ENCODE results near the gene ATF7IP2.
"Not testable (repeated sequence)": the region's sequence is repeated elsewhere in the genome, so short reads cannot be mapped to it uniquely, and the experiment has no call there.

The ATF7IP2 gene

DNA sequence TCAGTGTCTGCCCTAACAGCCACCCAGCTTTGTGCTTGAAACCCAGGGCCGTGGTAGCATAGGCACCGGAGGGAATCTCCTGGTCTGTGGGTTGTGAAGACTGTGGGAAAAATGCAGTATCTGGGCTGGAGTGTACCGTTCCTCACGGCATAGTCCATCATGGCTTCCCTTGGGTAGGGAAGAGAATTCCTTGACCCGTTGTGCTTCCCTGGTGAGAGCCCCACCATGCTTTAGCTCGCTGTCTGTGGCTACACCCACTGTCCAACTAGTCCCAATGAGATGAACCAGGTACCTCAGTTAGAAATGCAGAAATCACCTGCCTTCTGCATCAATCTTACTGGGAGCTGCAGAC lies 67.3 kb downstream of the ATF7IP2 start:
- no peak for DNase-seq

DNA sequence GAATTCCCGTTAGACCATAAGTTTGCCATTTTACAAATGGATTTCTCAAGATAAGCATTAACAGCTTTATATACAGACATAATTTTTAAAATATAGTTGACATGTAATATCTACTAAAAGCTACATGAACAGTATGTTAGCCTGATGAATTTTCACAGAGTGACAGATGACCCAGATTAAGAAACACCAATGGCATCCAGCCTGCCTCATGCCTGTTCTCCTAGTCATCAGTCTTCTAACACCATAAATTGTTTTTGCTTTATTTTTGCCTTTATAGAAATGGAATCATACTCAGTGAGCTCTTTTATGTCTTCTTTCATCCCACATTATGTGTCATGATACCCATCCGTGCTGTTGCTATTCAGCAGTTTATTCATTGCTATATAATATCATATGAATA lies 80.0 kb downstream of the ATF7IP2 start:
- no peak for DNase-seq

DNA sequence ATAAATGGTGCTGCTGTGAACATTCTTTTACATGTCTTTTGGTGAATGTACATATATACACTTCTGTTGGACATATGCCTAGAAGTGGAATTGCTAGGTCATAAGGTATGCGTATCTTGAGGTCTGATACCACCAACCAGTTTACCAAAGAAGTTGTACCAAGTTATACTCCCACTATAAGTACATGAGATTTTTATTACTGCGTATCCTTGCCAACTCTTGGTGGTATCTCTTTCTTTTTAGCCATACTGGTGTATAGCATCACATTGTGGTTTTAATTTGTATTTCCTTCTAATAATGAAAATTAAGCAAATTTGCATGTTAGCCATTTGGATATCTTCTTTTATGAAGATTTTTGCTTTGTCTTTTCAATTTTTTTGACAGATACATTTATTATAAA lies 80.5 kb downstream of the ATF7IP2 start:
- no peak for DNase-seq

DNA sequence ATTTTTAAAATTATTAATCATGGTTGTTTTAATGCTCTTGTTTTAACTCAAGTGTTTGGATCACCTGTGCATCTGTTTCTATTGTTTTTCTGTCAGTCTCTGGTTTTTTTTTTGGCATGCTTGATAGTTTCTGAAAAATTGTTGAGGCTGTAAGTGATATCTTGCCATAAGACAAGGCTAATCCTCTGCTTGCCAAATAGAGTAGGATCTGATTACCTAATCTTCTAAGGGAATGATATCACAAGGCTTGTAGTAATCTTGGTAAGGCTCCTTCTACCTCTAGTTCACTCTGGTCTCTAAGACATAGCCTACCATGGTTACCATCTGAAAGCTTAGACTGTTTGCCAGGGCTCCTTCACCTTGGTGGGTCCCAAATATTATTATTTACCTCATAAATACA lies 81.0 kb downstream of the ATF7IP2 start:
- DNase-seq: no peak

DNA sequence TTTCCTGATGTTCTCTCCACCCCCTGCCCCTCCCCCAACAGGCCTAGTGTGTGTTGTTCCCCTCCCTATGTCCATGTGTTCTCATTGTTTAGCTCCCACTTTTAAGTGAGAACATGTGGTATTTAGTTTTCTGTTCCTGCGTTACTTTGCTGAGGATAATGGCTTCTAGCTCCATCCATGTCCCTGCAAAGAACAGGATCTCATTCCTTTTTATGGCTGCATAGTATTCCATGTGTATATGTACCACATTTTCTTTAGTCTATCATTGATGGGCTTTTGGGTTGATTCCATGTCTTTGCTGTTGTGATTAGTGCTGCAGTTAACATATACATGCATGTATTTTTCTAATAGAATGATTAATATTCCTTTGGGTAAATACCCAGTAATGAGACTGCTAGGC lies 90.8 kb downstream of the ATF7IP2 start:
- DNase-seq: not testable (repeated sequence)

DNA sequence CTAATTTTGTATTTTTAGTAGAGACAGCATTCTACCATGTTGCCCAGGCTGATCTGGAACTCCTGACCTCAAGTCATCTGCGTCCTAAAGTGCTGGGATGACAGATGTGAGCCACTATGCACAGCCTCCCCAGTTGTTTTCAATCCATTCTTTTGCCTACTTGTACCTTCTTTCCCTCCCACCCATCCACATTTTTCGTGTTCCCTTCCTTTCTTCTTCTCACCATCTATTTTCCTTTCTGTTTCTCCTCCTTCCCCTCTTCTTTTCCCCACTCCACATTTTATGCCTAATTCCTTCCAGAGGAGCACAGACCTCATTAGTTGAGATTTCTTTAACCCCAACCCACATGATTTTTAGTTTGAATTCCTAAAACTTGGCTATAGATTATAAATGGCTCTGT lies 94.3 kb downstream of the ATF7IP2 start:
- no peak for DNase-seq

DNA sequence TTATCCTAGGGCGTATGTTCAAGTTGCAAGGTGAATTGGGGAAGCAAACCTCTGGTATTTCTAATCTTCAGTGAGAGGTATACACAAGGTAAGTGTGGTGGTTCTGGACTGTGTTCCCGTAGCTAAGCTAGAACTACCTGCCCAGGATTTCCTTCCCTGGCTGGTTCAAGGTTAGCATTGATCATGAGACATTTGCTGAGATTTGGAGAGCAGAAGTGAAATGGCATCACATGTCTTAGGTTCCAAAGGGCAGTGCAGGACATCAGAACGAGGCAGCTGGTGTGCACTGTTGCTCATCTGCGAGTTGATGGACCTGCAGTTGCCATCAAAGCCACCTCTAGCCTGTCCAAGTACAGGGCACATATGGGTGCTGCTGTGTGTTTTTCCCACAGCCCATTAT lies 99.3 kb downstream of the ATF7IP2 start:
- DNase-seq: no peak

DNA sequence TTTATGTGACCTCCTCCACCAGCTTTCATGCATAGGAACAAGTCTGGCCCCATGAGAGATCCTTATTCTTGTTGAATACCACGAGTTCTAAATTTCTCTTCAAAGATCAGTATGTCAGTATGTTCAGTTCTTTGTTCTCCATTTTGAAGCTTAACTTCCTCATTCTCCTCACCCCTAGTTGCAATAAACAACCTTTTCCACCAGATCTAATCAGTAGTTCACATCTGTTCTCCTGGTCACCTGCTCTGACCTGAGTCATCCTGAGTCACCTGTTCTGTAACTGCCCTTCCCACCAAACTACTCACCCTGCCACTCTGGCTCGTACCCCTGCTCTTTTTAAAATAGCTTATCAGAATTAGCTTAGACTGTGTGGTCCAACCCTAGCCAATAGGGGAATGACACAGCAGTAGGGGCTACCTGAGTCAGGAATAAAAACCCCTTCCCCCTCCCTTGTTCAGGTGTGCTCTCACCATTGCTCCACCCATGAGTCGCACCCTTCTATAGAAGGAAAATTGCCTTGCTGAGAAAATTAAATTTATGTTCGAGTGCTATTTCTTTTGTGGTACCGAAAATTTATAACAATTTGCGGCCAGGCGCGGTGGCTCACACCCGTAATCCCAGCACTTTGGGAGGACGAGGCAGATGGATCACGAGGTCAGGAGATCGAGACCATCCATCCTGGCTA lies 100.0 kb downstream of the ATF7IP2 start:
- no peak for DNase-seq

DNA sequence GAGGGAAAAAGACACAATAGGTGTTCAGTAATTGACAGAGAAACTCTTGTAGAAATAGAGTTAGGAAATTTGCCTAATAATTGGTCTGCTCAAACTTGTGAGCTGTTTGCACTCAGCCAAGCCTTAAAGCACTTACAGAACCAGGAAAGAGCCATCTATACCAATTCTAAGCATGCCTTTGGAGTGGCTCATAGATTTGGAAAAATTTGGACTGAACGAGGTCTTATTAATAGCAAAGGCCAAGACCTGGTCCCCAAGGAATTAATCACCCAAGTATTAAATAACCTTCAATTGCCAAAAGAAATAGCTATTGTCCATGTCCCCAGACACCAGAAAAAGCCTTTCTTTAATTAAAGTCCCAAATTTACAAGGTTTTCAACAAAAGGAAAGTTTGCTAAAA lies 104.3 kb downstream of the ATF7IP2 start:
- no peak for DNase-seq

DNA sequence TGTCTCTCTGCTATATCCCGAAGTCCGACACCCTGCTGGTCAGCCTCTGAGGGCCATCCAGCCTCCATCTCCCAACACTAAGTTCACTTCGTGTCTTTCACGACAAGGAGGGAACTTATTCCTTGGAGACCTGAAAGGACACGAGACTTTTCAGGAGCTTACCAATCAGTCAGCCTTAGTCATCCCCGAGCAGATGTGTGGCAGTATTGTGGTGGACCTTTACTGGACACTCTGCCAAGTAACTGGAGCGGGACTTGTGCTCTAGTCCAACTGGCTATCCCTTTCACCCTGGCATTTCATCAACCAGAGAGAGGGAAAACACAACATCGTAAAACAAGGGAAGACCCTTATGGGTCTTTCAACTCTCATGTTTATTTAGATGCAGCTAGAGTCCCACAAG lies 107.4 kb downstream of the ATF7IP2 start:
- no peak for DNase-seq

DNA sequence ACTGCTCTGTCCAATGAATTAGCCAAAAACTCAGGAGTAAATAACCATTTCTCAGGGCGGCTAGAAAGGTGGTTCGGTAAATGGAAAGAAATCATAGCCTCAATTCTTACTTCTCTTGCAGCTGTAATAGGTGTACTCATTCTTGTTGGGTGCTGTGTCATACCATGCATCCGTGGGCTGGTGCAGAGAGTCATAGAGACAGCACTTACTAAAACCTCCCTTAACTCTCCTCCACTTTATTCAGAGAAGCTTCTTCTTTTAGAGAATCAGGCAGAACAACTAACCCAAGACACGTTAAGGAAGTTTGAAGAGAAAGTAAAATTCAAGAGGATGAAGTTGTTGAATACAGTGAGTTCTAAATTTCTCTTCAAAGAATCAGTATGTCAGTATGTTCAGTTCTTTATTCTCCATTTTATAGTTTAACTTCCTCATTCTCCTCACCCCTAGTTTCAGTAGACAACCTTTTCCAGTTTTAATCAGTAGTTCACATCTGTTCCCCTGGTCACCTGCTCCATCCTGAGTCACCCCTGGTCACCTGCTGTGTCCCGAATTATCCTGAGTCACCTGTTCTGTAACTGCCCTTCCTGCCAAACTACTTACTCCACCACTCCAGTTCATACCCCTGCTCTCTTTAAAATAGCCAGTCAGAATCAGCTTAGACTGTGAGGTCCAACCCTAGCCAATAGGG lies 108.6 kb downstream of the ATF7IP2 start:
- DNase-seq: no peak

DNA sequence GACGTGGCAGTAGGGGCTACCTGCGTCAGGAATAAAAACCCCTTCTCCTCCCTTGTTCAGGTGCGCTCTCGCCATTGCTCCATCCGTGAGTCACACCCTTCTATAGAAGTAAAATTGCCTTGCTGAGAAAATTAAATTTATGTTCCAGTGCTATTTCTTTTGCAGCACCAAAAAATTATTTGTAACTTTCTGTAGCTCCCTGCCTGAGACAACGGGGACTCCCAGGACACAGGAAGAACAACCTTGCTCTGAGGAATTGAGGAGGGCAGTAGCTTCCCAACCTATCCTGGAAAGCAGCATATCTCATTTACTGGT lies 109.1 kb downstream of the ATF7IP2 start:
- no peak for DNase-seq

DNA sequence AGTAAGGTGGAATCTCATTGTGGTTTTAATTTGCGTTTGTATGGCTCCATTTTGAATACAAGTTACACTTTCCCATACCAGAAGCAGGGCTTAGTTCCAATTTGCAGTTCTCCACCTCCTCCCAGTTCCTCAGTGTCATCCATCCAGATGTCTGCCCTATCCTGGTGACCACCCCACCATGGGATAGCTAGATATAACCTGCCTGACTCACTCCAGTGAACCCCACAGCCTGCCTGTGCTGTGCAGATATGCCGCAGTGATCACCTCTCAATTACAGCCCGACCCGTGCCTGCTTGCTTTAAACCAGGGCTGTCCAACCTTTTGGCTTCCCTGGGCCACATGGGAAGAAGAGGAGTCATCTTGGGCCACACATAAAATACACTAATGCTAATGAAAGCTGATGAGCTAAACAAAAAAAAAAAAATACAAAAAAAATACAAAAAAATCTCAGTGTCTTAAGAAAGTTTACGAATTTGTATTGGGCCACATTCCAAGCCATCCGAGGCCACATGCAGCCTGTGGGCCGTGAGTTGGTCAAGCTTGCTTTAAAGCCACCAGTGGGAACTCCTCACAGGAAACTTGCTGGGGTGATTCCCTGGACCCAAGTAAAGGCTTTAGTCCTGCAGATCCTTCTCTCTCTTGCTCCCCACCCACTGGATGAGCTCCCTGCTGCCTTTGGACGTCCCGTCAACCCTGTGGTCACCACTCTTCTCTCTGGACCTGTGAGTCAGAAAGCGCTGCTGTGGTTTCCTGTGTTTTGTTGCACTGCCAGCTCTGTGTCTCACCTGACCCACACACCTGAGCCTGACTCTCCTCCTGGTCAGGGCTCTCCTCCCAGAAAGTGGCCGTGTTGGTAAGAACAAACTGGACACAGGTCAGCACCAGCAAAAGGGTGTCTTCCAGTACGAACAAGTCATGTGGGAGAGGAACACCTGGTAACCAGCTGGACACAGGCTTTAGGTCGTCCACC lies 111.6 kb downstream of the ATF7IP2 start:
- DNase-seq: no peak

DNA sequence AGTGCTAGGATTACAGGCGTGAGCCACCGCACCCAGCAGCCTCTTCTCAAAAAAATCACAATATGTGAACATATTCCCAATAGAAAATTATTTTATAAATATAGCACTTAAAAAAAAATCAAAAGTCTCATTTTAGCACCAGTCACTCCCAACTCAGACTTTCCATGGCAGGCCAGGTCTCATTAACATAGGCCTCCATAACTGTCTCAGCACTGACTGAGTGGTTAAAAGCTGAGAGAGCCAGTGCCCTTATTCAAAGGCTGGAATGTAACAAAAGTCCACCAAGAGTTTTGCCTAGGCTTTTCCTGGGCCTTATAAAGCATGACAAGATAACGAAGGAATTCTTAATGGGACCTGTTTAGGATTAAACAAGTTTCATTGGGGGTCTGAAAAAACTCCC lies 114.7 kb downstream of the ATF7IP2 start:
- DNase-seq: no peak

DNA sequence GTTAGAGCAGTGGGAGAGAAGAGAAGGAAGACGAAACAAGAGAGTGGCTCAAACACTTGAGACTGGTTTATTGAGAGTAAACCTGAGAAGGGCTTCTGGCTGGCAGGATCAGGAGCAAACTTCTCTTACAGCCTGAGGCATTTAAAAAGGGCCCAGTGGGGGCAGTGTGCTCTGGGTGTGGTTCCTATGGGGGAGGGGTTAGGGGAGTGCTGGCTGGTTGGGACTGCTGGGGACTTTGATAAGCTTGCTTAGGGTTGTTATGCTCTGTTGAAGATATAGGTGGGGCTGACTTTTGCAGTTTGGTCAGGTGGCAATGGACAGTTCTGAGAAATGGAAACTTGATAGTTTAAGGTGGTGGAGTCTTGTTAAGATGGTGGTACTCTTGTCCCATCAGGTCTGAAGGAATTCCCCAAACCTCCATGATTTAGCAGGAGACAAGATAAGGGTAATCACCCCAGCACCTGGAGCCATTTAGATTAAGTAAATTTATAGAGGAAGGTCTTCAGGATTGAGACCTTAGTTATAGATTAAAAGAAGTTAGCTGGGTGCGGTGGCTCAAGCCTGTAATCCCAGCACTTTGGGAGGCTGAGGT lies 115.3 kb downstream of the ATF7IP2 start:
- no peak for DNase-seq

DNA sequence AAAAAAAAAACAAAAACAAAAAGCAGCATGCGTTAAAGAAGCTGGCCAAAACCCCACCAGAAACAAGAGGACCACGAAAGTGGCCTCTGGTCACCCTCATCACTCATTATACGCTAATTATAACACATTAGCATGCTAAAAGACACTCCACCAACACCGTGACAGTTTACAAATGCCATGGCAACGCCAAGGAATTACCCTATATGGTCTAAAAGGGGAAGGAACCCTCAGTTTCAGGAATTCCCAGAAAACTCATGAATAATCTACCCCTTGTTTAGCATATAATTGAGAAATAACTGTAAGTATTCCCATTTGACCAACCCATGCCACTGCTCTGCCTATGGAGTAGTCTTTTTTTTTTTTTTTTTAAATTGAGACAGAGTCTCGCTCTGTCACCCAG lies 116.9 kb downstream of the ATF7IP2 start:
- DNase-seq: no peak

DNA sequence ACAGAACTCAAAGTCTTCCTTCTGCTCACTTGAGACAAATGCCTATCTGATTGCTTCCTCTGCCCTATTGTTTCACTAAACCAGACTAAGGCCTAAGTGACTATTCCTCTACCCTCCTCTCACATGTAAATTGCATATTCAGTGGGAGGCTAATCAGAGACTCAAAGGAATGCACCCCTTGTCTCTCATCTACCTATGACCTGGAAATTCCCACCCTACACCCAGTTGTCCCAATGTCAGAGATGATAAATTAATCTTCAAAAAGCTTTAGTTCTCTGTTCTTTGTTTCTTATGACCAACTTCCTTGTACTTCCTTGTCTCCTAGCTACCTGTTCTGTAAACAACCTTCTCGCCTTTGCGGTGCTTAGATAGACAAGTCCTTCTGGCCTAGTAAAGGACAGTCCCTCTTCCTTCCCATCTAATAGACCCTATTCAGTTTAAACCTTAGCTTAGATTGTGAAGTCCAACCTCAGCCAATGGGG lies 118.6 kb downstream of the ATF7IP2 start:
- DNase-seq: no peak

DNA sequence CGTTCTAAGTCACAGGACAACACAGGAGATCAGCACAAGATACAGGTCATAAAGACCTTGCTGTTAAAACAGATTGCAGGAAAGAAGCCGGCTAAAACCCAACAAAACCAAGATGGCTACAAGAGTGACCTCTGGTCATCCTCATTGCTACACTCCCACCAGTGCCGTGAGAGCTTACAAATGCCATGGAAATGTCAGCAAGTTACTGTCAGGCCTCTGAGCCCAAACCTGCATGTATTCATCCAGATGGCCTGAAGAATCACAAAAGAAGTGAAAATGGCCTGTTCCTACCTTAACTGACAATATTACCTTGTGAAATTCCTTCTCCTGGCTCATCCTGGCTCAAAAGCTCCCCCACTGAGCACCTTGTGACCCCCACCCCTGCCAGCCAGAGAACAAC lies 119.4 kb downstream of the ATF7IP2 start:
- DNase-seq: not testable (repeated sequence)

DNA sequence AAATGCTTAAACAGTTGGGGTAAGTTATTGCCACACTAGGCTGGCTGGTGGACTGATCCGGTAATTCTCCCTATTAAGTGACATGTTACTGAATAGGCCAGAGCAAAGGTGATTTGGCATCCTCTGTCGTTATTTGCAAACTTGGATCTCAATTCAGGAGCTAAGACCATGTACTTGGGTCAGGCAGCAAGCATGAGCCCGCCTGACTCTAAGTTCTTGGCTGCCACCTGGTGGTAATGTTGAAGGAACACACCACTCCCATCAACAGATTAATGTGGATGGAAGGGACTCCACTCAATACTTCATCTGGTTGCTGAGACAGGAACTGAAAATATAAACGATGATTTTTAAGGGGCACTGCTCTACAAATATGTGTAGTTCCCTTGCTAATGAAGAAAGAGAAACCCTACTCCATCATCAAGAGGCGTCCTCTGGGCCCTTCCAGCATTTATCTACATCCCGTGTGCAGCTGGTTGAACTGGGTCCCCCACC lies 123.7 kb downstream of the ATF7IP2 start:
- peak; percentile 30 for DNase-seq

DNA sequence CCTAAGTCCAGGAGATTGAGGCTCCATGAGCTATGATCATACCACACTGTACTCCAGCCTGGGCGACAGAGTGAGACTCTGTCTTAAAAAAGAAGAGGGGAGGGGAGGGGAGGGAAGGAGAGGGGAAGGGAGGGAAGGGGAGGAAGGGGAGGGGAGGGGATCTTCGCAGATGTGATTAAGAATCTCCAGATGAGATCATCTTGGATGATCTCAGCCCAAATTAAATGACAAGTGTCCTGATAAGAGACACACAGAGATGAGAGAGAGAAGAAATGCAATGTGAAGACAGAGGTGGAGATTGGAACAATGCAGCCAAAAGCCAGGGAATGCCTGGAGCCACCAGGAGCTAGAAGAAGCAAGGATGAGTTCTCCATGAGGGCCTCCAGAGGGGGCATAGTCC lies 124.4 kb downstream of the ATF7IP2 start:
- no peak for DNase-seq

DNA sequence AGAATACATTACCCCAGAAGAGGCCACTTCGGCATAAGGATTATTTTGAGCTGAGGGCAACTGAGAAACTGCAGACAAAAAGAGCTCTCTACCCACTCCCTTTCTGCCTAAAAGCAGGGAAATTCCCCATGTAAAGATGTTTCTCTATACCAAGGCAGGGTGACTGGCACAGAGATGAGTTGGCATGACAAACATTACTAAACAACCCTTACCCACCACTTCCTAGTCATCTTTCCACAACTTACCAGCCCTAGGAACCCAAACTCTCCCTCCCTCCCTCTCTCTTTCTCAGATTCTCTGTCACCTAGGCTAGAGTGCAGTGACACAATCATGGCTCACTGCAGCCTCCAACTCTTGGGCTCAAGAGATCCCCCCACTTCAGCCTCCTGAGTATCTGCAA lies 126.0 kb downstream of the ATF7IP2 start:
- DNase-seq: no peak

DNA sequence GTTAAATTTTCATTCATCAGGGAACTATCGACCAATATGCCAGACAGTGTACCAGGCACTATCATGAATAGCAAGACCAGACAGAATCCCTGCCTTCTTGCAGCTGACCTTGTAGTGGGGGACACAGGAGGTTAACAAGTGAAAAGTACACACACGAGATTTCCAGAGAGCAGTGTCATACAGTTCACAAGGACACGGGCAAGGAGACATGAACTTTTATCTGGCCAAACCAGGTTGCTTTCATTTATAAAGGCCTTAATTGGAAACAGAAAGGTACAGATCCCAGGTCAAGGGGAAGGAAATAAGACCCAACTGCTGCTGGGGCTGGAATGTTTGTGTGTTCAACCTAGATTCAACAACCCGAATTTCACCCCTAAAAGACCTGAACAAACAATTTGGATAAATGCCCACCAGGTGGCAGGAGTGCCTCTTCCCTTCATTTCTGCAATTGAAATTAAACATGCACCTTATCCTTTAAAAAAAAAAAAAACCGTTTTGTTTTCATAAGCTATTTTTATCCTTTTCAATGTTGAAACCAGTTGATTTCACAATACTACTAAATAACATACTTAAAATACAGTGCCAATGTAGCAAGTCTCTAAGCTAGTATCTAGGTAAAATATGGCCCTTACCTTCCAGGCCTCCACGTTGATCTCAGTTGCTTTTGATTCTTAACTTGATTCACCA lies 128.7 kb downstream of the ATF7IP2 start:
- peak; percentile 16 for DNase-seq

DNA sequence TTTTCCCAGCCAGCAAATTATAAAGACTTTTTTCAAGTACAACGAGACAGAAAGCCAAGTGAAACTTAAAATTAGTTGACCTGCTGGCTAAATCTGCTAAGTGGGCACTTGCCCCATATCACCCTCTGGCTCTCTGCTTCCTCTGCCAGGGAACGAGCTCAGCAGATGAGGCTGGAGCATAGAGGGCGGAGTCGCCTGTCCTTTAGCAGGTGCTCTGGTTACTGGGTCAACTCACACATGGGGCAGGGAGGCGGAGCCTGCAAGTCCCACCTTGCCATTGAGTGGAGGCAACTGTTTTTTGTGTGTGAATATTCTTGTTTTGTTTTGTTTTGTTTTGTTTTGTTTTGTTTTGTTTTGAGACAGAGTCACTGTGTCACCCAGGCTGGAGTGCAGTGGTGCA lies 132.0 kb downstream of the ATF7IP2 start:
- no peak for DNase-seq

Measured in stimulated activated naive CD4-positive, alpha-beta T cell treated with Interleukin-2 at 50 U/mL for 16 hours (primary cell).